Neutrophil (primary cell): ENCODE data around the gene BCAS4.

Experiments used
- H3K27ac ChIP-seq: fragments of 200-600 bp; sonication (generic); 2 replicates; pipeline ENCODE4 v1.5.1; 2016; ENCODE audit warnings: mild to moderate bottlenecking, moderate library complexity
- H3K27me3 ChIP-seq: fragments of 200-600 bp; sonication (generic); 2 replicates; pipeline ENCODE4 v1.6.0; 2016; ENCODE audit warnings: mild to moderate bottlenecking
- H3K36me3 ChIP-seq: fragments of 200-600 bp; sonication (generic); 2 replicates; pipeline ENCODE4 v1.5.1; 2017
- H3K4me1 ChIP-seq, 2 experiments: fragments of 200-600 bp in 1 of 2; sonication (generic) in 1 of 2; 1 replicate in 1 of 2; 2 replicates in 1 of 2; pipeline versions ENCODE4 v1.5.1 to v1.6.1; 2013 to 2016; ENCODE audit warnings: low read depth in 1 of 2, low read length in 1 of 2, mild to moderate bottlenecking in 1 of 2, moderate library complexity in 1 of 2; ENCODE audit not compliant: control insufficient read depth in 1 of 2, insufficient read depth in 1 of 2
- H3K4me3 ChIP-seq, 2 experiments: fragments of 200-600 bp in 1 of 2; sonication (generic) in 1 of 2; 1 replicate in 1 of 2; 2 replicates in 1 of 2; pipeline ENCODE4 v1.5.1; 2013 to 2016; ENCODE audit warnings: low read depth in 1 of 2, low read length in 1 of 2, mild to moderate bottlenecking in 1 of 2, moderate library complexity in 1 of 2
- H3K9me3 ChIP-seq: fragments of 200-600 bp; sonication (generic); 2 replicates; pipeline ENCODE4 v1.5.1; 2016
- TF ChIP-seq, protein P1 (sequence below): fragments of 200-600 bp; sonication (generic); IDR thresholded peaks from 2 replicates; pipeline ENCODE4 v1.5.1; 2016; ENCODE audit warnings: antibody characterized with exemption

Gene BCAS4

DNA sequence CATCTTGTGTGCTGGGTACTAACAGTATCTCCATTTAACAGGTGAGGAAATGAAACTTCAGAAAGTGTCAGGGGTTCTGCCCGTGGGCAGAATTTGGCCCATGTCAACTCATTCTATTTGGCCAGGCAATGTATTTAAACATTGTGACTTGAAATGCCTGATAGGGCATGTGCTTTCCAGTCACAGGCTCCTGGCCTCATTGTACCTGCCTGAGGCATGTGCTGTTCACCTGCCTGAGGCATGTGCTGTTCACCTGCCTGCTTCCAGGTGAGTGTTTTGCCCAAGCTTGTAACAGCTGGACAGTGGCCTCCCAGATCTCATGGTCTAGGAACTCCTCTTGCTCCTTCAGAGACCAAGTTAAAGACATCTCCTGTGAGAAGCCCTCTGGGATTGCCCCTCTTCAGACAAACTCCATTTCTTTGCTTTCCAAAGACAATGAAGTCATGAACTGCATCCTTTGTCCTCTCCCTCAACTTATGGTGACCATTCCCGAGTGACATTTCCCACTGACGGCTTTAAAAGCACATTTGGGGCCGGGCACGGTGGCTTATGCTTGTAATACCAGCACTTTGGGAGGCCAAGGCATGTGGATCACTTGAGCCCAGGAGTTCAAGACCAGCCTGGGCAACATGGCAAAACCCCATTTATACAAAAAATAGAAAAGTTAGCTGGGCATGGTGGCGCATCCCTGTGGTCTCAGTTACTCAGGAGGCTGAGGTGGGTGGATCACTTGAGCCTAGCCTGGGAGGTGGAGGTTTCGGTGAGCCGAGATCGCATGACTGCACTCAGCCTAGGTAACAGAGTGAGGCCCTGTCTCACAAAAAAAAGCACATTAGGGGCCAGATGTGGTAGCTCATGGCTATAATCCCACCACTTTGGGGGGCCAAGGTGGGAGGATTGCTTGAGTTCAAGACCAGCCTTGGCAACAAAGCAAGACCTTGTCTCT, 48.7 kb downstream of the BCAS4 start:
- no peaks in the 10 kb centered on the region for H3K27me3 ChIP-seq
- no peak overlapping the region for H3K4me3 ChIP-seq
- no peaks in the 10 kb centered on the region for H3K36me3 ChIP-seq
- H3K9me3 ChIP-seq = no peaks in the 10 kb centered on the region
- H3K27ac ChIP-seq = no peak overlapping the region
- TF ChIP-seq, protein P1, sequence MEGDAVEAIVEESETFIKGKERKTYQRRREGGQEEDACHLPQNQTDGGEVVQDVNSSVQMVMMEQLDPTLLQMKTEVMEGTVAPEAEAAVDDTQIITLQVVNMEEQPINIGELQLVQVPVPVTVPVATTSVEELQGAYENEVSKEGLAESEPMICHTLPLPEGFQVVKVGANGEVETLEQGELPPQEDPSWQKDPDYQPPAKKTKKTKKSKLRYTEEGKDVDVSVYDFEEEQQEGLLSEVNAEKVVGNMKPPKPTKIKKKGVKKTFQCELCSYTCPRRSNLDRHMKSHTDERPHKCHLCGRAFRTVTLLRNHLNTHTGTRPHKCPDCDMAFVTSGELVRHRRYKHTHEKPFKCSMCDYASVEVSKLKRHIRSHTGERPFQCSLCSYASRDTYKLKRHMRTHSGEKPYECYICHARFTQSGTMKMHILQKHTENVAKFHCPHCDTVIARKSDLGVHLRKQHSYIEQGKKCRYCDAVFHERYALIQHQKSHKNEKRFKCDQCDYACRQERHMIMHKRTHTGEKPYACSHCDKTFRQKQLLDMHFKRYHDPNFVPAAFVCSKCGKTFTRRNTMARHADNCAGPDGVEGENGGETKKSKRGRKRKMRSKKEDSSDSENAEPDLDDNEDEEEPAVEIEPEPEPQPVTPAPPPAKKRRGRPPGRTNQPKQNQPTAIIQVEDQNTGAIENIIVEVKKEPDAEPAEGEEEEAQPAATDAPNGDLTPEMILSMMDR = no peak
- no peaks in the 10 kb centered on the region for H3K4me1 ChIP-seq

DNA sequence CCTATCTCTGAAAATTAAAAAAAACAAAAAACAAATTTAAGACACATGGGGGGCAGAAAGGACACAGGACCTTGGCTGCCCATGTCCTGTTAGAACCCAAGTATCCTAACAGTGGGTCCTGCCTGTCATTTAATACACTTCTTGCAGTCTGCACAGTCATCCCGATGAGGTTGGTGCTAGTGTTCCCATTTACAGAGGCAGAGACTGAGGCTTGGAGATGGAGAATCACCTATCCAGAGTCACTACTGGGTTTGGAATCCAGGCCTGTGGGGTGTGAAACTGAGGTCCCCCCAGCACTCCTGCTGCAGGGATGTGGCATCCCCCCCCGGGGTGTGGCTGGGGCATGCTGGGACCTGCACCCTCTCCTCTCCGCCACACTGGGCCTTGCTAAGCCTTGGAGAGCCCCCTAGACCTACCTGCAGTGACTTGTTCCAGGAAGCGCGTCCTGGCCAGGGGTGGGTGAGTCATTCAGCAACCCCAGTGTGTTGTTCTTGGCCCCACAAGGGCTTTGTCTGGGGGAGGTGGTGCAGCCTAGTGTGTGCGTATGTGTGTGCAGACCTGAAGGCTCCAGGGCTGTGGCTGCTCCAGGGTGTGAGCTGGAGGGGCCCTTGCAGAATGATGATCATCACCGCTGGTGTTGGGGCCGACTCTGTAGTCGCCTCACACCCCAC, 49.7 kb downstream of the BCAS4 start:
- TF ChIP-seq, protein P1 = no peak
- no peak overlapping the region for H3K4me3 ChIP-seq
- H3K27me3 ChIP-seq = no peaks in the 10 kb centered on the region
- no peaks in the 10 kb centered on the region for H3K9me3 ChIP-seq
- H3K36me3 ChIP-seq = no peaks in the 10 kb centered on the region
- no peaks in the 10 kb centered on the region for H3K4me1 ChIP-seq
- no peak overlapping the region for H3K27ac ChIP-seq

DNA sequence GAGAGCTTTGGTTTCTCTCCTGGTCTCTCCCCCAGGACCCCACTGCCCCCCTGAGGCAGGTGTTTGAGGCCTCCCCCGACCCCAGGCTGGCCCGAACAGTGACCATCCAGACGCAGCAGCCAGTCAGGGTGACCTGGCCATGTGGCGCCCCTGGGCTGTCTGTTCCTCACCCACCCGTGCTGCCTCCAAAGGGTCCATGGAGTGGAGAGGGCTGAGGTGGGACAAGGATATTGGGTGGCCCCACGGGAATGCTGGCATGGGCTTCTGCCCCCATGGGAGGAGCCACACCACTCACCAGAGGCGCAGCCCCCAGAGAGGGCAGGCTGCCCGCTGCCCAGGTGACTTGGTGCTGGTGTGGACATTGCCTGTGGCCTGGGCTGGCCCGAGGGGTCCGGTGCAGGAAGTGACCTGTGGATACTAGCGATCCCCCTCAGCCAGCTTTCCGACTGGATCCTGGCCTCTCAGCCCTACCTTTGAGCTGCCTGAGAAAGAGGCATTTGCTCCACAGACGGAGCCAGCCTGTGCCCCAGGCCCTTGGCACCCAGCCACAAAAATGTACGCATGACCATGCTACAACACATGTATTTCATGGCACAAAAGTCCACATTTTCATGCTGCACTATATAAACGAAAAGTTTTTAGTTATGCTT, 50.8 kb downstream of the BCAS4 start:
- H3K27me3 ChIP-seq = no peaks in the 10 kb centered on the region
- no peak overlapping the region for H3K27ac ChIP-seq
- H3K9me3 ChIP-seq = no peaks in the 10 kb centered on the region
- TF ChIP-seq, protein P1 = no peak
- no peaks in the 10 kb centered on the region for H3K36me3 ChIP-seq
- H3K4me3 ChIP-seq = no peak overlapping the region
- no peaks in the 10 kb centered on the region for H3K4me1 ChIP-seq

DNA sequence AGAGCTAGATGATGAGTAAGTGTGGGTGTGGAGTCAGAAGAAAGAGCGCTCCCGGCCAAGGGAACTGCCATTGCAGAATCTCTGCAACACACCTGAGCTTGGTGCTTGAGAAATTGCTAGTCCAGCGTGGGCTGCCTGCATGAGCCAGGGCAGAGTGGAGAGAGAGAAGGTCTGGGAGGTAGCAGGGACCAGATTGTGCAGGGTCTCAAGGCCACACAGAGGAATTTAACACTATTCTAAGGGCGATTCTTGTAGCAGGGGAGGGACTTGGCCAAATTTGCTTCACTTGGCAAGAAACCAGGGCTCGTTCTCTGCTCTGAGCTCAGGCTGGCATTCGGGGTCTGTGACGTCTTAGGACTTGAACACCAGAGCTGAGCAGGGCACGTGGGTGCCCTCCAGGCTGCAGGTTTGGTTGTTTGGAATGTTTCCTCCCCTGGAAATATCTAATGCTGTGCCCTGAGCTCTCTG, 53.5 kb downstream of the BCAS4 start:
- H3K27me3 ChIP-seq = no peaks in the 10 kb centered on the region
- TF ChIP-seq, protein P1 = no peak
- no peaks in the 10 kb centered on the region for H3K9me3 ChIP-seq
- no peak overlapping the region for H3K27ac ChIP-seq
- H3K4me1 ChIP-seq = no peaks in the 10 kb centered on the region
- H3K4me3 ChIP-seq = no peak overlapping the region
- H3K36me3 ChIP-seq = no peaks in the 10 kb centered on the region

GRCh38 chr20:50848846-50849673, 54.2 kb downstream of the BCAS4 start:
- H3K9me3 ChIP-seq = no peaks in the 10 kb centered on the region
- H3K4me3 ChIP-seq = no peak overlapping the region
- no peaks in the 10 kb centered on the region for H3K27me3 ChIP-seq
- H3K36me3 ChIP-seq = no peaks in the 10 kb centered on the region
- no peaks in the 10 kb centered on the region for H3K4me1 ChIP-seq
- TF ChIP-seq, protein P1 = no peak
- no peak overlapping the region for H3K27ac ChIP-seq
